K562 (cell line): ENCODE measurements around the gene ARMC2. TPM values are rescaled to one million over a fixed set of nuclear protein-coding genes. Genes with fewer than 3 reads are reported as not detected.

Experiments
- ATAC-seq: fragments of 200-7000 bp; cut with Tn5 transposase; 3 replicates; pipeline ENCODE4 v1.9.1; 2020; ENCODE audit warnings: moderate library complexity
- BruUV-seq: library from RNA; stranded (reverse); fragments of 400-500 nt; replicated peaks from 2 replicates; lab custom pipeline; 2021; lab: Mats Ljungman, UMichigan
- CTCF ChIA-PET: fragments of 300-600 bp; formaldehyde crosslinking; extraction: SDS; loops from one replicate; lab custom pipeline; 2021; ENCODE audit warnings: low intra/inter-chr PET ratio; lab: Yijun Ruan, JAX
- POLR2A ChIA-PET: fragments of 300-600, 350-650 bp; sonication (Branson Sonifier 250); formaldehyde crosslinking; extraction: SDS; loops from one replicate; lab custom pipeline; 2021; ENCODE audit warnings: antibody characterized with exemption, inconsistent platforms; lab: Yijun Ruan, JAX
- DNase-seq, 4 experiments: peaks; one replicate each; pipeline versions ENCODE4 v3.0.0 to v3.0.0-alpha.2; 2011 to 2018; ENCODE audit warnings: low spot score in 3 of 4, mixed read lengths in 3 of 4; ENCODE audit errors: extremely low read depth in 1 of 4
- FAIRE-seq: peaks from 2 replicates; lab custom pipeline; 2011; peaks lifted over from hg19 to GRCh38; lab: Jason Lieb, UNC
- H2AFZ ChIP-seq: 2 replicates; pipeline ENCODE4 v1.6.0; 2011; ENCODE audit warnings: low read depth, low read length, control low read depth, inconsistent platforms
- H3K27ac ChIP-seq: fragments of 200-600 bp; 3 replicates; pipeline ENCODE4 v1.8.0; 2011; ENCODE audit warnings: low read depth, mild to moderate bottlenecking, control low read depth, inconsistent platforms, low read length, moderate library complexity, mixed read lengths; ENCODE audit errors: extremely low read depth
- H3K27me3 ChIP-seq, 2 experiments: fragments of 300-600 bp in 1 of 2; 2 replicates in 1 of 2; 3 replicates in 1 of 2; pipeline versions ENCODE4 v1.6.0 to v1.8.0; 2011; ENCODE audit warnings: inconsistent platforms in 2 of 2, low read length in 2 of 2, mild to moderate bottlenecking in 1 of 2, mixed read lengths in 1 of 2, moderate library complexity in 1 of 2; ENCODE audit not compliant: control insufficient read depth in 2 of 2, insufficient read depth in 2 of 2
- H3K36me3 ChIP-seq: fragments of 300-600 bp; 3 replicates; pipeline ENCODE4 v1.8.0; 2011; ENCODE audit warnings: mild to moderate bottlenecking, low read length, inconsistent platforms; ENCODE audit not compliant: control insufficient read depth, insufficient read depth
- H3K4me1 ChIP-seq, 2 experiments: fragments of 200-600 bp in 1 of 2; replicated peaks in 1 of 2; 2 replicates in 1 of 2; 3 replicates in 1 of 2; pipeline versions ENCODE4 v1.5.1 to v1.8.0; 2011; ENCODE audit warnings: inconsistent platforms in 2 of 2, low read length in 2 of 2, mild to moderate bottlenecking in 1 of 2, mixed read lengths in 1 of 2, moderate library complexity in 1 of 2; ENCODE audit not compliant: control insufficient read depth in 2 of 2, insufficient read depth in 2 of 2
- H3K4me2 ChIP-seq: 2 replicates; pipeline ENCODE4 v1.6.1; 2011; ENCODE audit warnings: low read length, control low read depth, inconsistent platforms, mixed read lengths; ENCODE audit not compliant: insufficient read depth
- H3K4me3 ChIP-seq: fragments of 200-600 bp; sonication (generic), shearing (Covaris generic); 2 replicates; pipeline ENCODE4 v1.5.1; 2016; ENCODE audit warnings: control low read depth, inconsistent platforms
- H3K79me2 ChIP-seq: fragments of 200-600 bp; 3 replicates; pipeline ENCODE4 v1.8.0; 2011; ENCODE audit warnings: low read length, inconsistent platforms; ENCODE audit not compliant: control insufficient read depth, insufficient read depth
- H3K9ac ChIP-seq, 2 experiments: 2 replicates each; pipeline versions ENCODE4 v1.6.0 to v1.6.1; 2011; ENCODE audit warnings: low read depth in 2 of 2, low read length in 2 of 2, control low read depth in 1 of 2, inconsistent platforms in 1 of 2, mild to moderate bottlenecking in 1 of 2, mixed read lengths in 1 of 2; ENCODE audit not compliant: insufficient read depth in 1 of 2
- H3K9me1 ChIP-seq: one replicate; pipeline ENCODE4 v1.6.0; 2011; ENCODE audit warnings: inconsistent platforms, mild to moderate bottlenecking, low read length, moderate library complexity; ENCODE audit not compliant: control insufficient read depth, insufficient read depth
- H3K9me3 ChIP-seq: replicated peaks from 2 replicates; pipeline ENCODE4 v1.5.1; 2011; ENCODE audit warnings: low read depth, low read length, inconsistent platforms; ENCODE audit not compliant: control insufficient read depth, insufficient read depth
- H4K20me1 ChIP-seq: replicated peaks from 2 replicates; pipeline ENCODE4 v1.6.1; 2011; ENCODE audit warnings: low read length, inconsistent platforms, mixed read lengths; ENCODE audit not compliant: control insufficient read depth, insufficient read depth
- CEBPG ChIP-seq, 3 experiments: fragments of 200-800 bp in 1 of 3; sonication (Bioruptor generic) in 1 of 3; sonication (generic) in 1 of 3; formaldehyde crosslinking in 1 of 3; IDR thresholded peaks in 2 of 3; conservative IDR thresholded peaks in 1 of 3; 2 replicates each; pipeline versions ENCODE4 v1.6.1 to v1.8.0; 2016 to 2022; ENCODE audit warnings: missing compliant biosample characterization in 2 of 3, missing genetic modification characterization in 2 of 3, mild to moderate bottlenecking in 1 of 3, missing genetic modification reagents in 1 of 3
- CHD2 ChIP-seq: IDR thresholded peaks from 2 replicates; pipeline ENCODE4 v1.6.1; 2011; ENCODE audit warnings: low read depth, low read length
- CREM ChIP-seq: IDR thresholded peaks from 2 replicates; pipeline ENCODE4 v1.6.1; 2014; ENCODE audit warnings: antibody characterized with exemption, low read depth
- FOXA3 ChIP-seq, 2 experiments: fragments of 450-650 bp in 1 of 2; sonication (generic) in 1 of 2; formaldehyde crosslinking; IDR thresholded peaks in 1 of 2; conservative IDR thresholded peaks in 1 of 2; 2 replicates each; pipeline versions ENCODE4 v1.4.0 to v1.8.0; 2020 to 2022; ENCODE audit warnings: mild to moderate bottlenecking in 2 of 2, missing genetic modification reagents in 1 of 2
- FOXK1 ChIP-seq: sonication (generic); formaldehyde crosslinking; IDR thresholded peaks from 2 replicates; pipeline ENCODE4 v1.8.0; 2022; ENCODE audit warnings: missing genetic modification reagents, mild to moderate bottlenecking, borderline replicate concordance
- HCFC1 ChIP-seq: IDR thresholded peaks from 2 replicates; pipeline ENCODE4 v1.6.1; 2012; ENCODE audit warnings: low read depth, low read length, improper control_type of control experiment
- ID3 ChIP-seq, 2 experiments: fragments of 250-450 bp in 1 of 2; fragments of 450-650 bp in 1 of 2; sonication (Bioruptor Pico) in 1 of 2; IDR thresholded peaks; 2 replicates each; pipeline versions ENCODE4 v1.6.1 to v1.8.0; 2016 to 2021; ENCODE audit warnings: mild to moderate bottlenecking in 2 of 2, moderate library complexity in 2 of 2, missing compliant biosample characterization in 1 of 2, missing genetic modification characterization in 1 of 2
- NR2C2 ChIP-seq, 2 experiments: fragments of 200-800 bp in 1 of 2; sonication (Bioruptor generic) in 1 of 2; sonication (generic) in 1 of 2; formaldehyde crosslinking in 1 of 2; IDR thresholded peaks; 2 replicates each; pipeline versions ENCODE4 v1.6.1 to v1.8.0; 2016 to 2022; ENCODE audit warnings: mild to moderate bottlenecking in 1 of 2, missing compliant biosample characterization in 1 of 2, missing genetic modification characterization in 1 of 2, missing genetic modification reagents in 1 of 2
- SMARCE1 ChIP-seq: fragments of 450-650 bp; IDR thresholded peaks from 2 replicates; pipeline ENCODE4 v1.7.1; 2016; ENCODE audit warnings: mild to moderate bottlenecking
- SMC3 ChIP-seq: conservative IDR thresholded peaks from 2 replicates; pipeline ENCODE4 v1.6.1; 2011; ENCODE audit warnings: low read depth, low read length, improper control_type of control experiment; ENCODE audit not compliant: insufficient read depth
- TOE1 ChIP-seq, 2 experiments: fragments of 450-650 bp in 1 of 2; sonication (generic) in 1 of 2; formaldehyde crosslinking in 1 of 2; IDR thresholded peaks; 2 replicates each; pipeline versions ENCODE4 v1.7.1 to v1.8.0; 2016 to 2022; ENCODE audit warnings: borderline replicate concordance in 2 of 2, mild to moderate bottlenecking in 2 of 2, antibody characterized with exemption in 1 of 2, inconsistent platforms in 1 of 2, low read depth in 1 of 2, missing genetic modification reagents in 1 of 2, moderate library complexity in 1 of 2
- ZBED1 ChIP-seq: IDR thresholded peaks from 2 replicates; pipeline ENCODE4 v1.6.1; 2014
- ZNF143 ChIP-seq: sonication (generic); formaldehyde crosslinking; IDR thresholded peaks from 2 replicates; pipeline ENCODE4 v1.9.0; 2022; ENCODE audit warnings: mild to moderate bottlenecking, missing genetic modification reagents
- WGBS: fragments of 100-300 bp; shearing (Covaris generic); methylation state at CpG from one replicate; pipeline ENCODE4 v1.1.6; 2016; ENCODE audit warnings: low coverage, mixed read lengths; ENCODE audit not compliant: insufficient coverage; ENCODE audit errors: missing lambda C conversion rate; 5-methylcytosine and 5-hydroxymethylcytosine counted together
- in situ Hi-C: fragments of 300-500 bp; cut with MboI; formaldehyde crosslinking; loops from 4 replicates; pipeline ENCODE4 v1.15.0; 2018; ENCODE audit warnings: inconsistent platforms, mixed read lengths
- intact Hi-C: fragments of 100-400 bp; cut with micrococcal nuclease; formaldehyde crosslinking; loops from 2 replicates; pipeline ENCODE4 v1.14.2; 2022
- polyA plus RNA-seq, 8 experiments: library from polyadenylated mRNA; depleted of rRNA in 4 of 8; stranded (reverse) in 5 of 8; unstranded in 3 of 8; fragments of >200 nt; fragmentation: Nextera tagmentation in 2 of 8; fragmentation: Illumina TruSeq in 1 of 8; extraction: Ambion mirVana in 2 of 8; extraction: Trizol in 1 of 8; gene quantifications; 2 replicates each; pipeline versions ENCODE4 v1.2.1 to v1.2.3, GENCODE V29; 2011 to 2014; ENCODE audit warnings: inconsistent platforms in 1 of 8, missing spikeins in 1 of 8
- total RNA-seq, 7 experiments: library from RNA; depleted of rRNA in 6 of 7; stranded (reverse); fragments of >200 nt in 6 of 7; fragmentation: Illumina TruSeq in 2 of 7; extraction: Trizol in 2 of 7; gene quantifications; 2 replicates each; pipeline versions ENCODE4 v1.2.1 to v1.2.3, GENCODE V29; 2011 to 2021; ENCODE audit warnings: low replicate concordance in 1 of 7
- TF ChIP-seq, protein P1 (sequence below): sonication (generic); formaldehyde crosslinking; IDR thresholded peaks from 2 replicates; pipeline ENCODE4 v1.8.0; 2022; ENCODE audit warnings: mild to moderate bottlenecking, missing genetic modification reagents
- TF ChIP-seq, protein P2 (sequence below): sonication (generic); formaldehyde crosslinking; IDR thresholded peaks from 2 replicates; pipeline ENCODE4 v1.8.1; 2023; ENCODE audit warnings: mild to moderate bottlenecking, missing genetic modification reagents

The ARMC2 gene
- total and polyA plus RNA-seq, 9 of the 15 experiments (the other 6 are each of a cell fraction or from before 2014, with no cell fraction given): 0.14 to 3.0 (median 0.82) TPM

DNA sequence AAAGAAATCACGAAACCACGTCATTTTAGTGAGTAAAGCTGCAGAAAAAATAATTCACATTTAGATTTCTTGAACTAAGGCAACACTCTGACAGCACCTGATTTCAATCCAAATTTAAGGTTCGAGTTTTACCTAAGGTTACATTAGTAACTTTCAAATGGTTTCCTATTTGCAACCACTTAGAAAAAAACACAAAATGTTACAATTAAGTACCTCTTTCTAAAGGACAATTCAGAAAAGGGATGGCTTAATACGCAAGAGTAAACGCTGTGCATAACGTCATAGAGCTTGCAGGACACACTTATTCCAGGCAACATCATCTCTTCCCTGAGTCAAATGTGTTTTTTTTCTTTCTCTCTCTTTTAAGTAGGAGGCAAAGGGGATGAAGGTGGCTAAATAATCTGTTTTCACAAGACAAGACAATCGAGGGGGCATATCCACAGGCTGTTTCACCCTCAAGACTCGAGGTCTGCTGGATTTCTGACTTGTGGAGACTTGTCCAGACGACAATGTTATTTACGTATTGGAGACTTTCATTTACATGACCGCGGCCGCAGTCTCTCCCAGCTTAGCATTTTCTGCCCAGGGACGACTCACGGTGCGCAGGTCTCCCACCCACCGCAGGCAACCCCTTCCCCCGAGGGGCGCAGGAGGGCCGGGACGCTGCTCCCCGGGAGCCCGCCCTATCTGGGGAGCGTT, 160.5 kb downstream of the ARMC2 start:
- peak overlapping the region; percentile 61 to 97 for H3K9ac ChIP-seq
- H3K4me1 ChIP-seq: peaks cover 4 to 6% of the 10 kb centered on the region in 2 experiments; a peak in 4 of 5 replicates
- WGBS: 7% methylated on average over 20 of the region's 24 CpGs
- POLR2A ChIA-PET: interaction anchor here (0.6 to 1.4 kb wide), 3 partner anchors 23 to 1052 kb away, joined by 3 read pairs; no protein-coding TSS in a partner anchor
- FAIRE-seq: no peak
- H3K36me3 ChIP-seq: no peaks in the 10 kb centered on the region
- H3K4me3 ChIP-seq: peak overlapping the region; percentile 68
- H3K9me1 ChIP-seq: no peaks in the 10 kb centered on the region
- intact Hi-C loops: no loop called here
- peak; percentile 7 for ATAC-seq
- no peaks in the 10 kb centered on the region for H3K9me3 ChIP-seq
- peak overlapping the region; percentile 43; the same call in 1 of the 3 replicates for H3K27ac ChIP-seq
- CTCF ChIA-PET: interaction anchor here (0.7 kb wide), 1 partner anchor 10 kb away, joined by 5 read pairs; no protein-coding TSS in a partner anchor
- BruUV-seq: no TSS peak
- no peaks in the 10 kb centered on the region for H3K27me3 ChIP-seq
- H4K20me1 ChIP-seq: no peaks in the 10 kb centered on the region
- in situ Hi-C loops: no loop called here
- peak overlapping the region; percentile 96 for H3K4me2 ChIP-seq
- peak in 2 of 4 experiments; percentile 12 to 40 for DNase-seq
- H3K79me2 ChIP-seq: peaks cover 10% of the 10 kb centered on the region; the same call in 1 of the 3 replicates
- peak overlapping the region; percentile 63 for H2AFZ ChIP-seq
- TF ChIP-seq NR2C2 (CRISPR knock-in tag; IDR thresholded peaks at IDR 0.05) (0 out of 2 replicates have a peak, but pooled peaks have one; percentile 33), NR2C2 (tag; IDR thresholded peaks at IDR 0.05) (no peak), FOXA3 (CRISPR knock-in tag; conservative IDR thresholded peaks at IDR 0.05 in 1 of 2, IDR thresholded peaks at IDR 0.05 in 1 of 2) (0 out of 4 replicates have a peak, but pooled peaks of 1 of the 2 experiments have one; percentile 32), FOXK1 (CRISPR knock-in tag) (peak; percentile 91; the same call in 1 of the 2 replicates), ID3 (CRISPR knock-in tag; IDR thresholded peaks at IDR 0.05) (no peak), ID3 (tag; IDR thresholded peaks at IDR 0.05) (peak; percentile 30; the same call in 1 of the 2 replicates), ZNF143 (0 out of 2 replicates have a peak, but pooled peaks have one; percentile 36), ZBED1 (no peak), SMC3 (0 out of 2 replicates have a peak, but pooled peaks have one; percentile 2), SMARCE1 (0 out of 2 replicates have a peak, but pooled peaks have one; percentile 45), CHD2 (no peak), CREM (0 out of 2 replicates have a peak, but pooled peaks have one; percentile 27), HCFC1 (no peak), CEBPG (CRISPR knock-in tag; IDR thresholded peaks at IDR 0.05) (0 out of 2 replicates have a peak, but pooled peaks have one; percentile 14), CEBPG (tag; conservative IDR thresholded peaks at IDR 0.05 in 1 of 2, IDR thresholded peaks at IDR 0.05 in 1 of 2) (no peak), TOE1 (IDR thresholded peaks at IDR 0.05; ENCODE audit: borderline replicate concordance) (no peak), TOE1 (CRISPR knock-in tag; IDR thresholded peaks at IDR 0.05; ENCODE audit: borderline replicate concordance, low read depth) (no peak)
- TF ChIP-seq, protein P1, sequence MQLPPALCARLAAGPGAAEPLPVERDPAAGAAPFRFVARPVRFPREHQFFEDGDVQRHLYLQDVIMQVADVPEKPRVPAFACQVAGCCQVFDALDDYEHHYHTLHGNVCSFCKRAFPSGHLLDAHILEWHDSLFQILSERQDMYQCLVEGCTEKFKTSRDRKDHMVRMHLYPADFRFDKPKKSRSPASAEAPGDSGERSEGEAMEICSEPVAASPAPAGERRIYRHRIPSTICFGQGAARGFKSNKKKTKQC (CRISPR knock-in tag): peak; percentile 72; the same call in 1 of the 2 replicates
- TF ChIP-seq, protein P2, sequence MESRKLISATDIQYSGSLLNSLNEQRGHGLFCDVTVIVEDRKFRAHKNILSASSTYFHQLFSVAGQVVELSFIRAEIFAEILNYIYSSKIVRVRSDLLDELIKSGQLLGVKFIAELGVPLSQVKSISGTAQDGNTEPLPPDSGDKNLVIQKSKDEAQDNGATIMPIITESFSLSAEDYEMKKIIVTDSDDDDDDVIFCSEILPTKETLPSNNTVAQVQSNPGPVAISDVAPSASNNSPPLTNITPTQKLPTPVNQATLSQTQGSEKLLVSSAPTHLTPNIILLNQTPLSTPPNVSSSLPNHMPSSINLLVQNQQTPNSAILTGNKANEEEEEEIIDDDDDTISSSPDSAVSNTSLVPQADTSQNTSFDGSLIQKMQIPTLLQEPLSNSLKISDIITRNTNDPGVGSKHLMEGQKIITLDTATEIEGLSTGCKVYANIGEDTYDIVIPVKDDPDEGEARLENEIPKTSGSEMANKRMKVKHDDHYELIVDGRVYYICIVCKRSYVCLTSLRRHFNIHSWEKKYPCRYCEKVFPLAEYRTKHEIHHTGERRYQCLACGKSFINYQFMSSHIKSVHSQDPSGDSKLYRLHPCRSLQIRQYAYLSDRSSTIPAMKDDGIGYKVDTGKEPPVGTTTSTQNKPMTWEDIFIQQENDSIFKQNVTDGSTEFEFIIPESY (CRISPR knock-in tag): peak; percentile 36; the same call in 1 of the 2 replicates
